ENCODE data around the gene FBXO44. TPM values are rescaled to one million over a fixed set of nuclear protein-coding genes. Genes with fewer than 3 reads are reported as not detected.

FBXO44 gene
- polyA plus RNA-seq, 1 donor from 2014 or later = 119 TPM

GRCh38 chr1:11650331-11650991, 4.2 kb upstream of the FBXO44 start:
- no peaks in the 10 kb centered on the region for H3K79me2 ChIP-seq (replicated peaks; ENCODE audit: insufficient read depth, low read length)
- H3K27me3 ChIP-seq (ENCODE audit: insufficient read depth, low read depth, low read length) = no peaks in the 10 kb centered on the region
- H3K4me2 ChIP-seq (ENCODE audit: low read length) = no peak overlapping the region
- H3K4me3 ChIP-seq (ENCODE audit: low read length) = no peak overlapping the region
- TF ChIP-seq MXI1 (conservative IDR thresholded peaks at IDR 0.05; ENCODE audit: poor library complexity, severe bottlenecking) = no peak
- no peak for TF ChIP-seq EZH2 (IDR thresholded peaks at IDR 0.05; ENCODE audit: borderline replicate concordance, insufficient read depth, low read length, poor library complexity, severe bottlenecking)
- TF ChIP-seq TAF1 (IDR thresholded peaks at IDR 0.05; ENCODE audit: low read depth) = no peak
- no peak for TF ChIP-seq REST (IDR thresholded peaks at IDR 0.05; ENCODE audit: borderline replicate concordance)
- peak; percentile 49 for TF ChIP-seq CTCF (IDR thresholded peaks at IDR 0.05; ENCODE audit: poor library complexity, severe bottlenecking)
- peak; percentile 43 for TF ChIP-seq RAD21 (conservative IDR thresholded peaks at IDR 0.05)
- TF ChIP-seq POLR2AphosphoS5 (IDR thresholded peaks at IDR 0.05) = no peak
- peak; percentile 41 for TF ChIP-seq SMC3 (conservative IDR thresholded peaks at IDR 0.05; ENCODE audit: poor library complexity)
- TF ChIP-seq EP300 (conservative IDR thresholded peaks at IDR 0.05; ENCODE audit: poor library complexity, severe bottlenecking) = no peak
- H2AFZ ChIP-seq (ENCODE audit: low read depth, low read length) = no peak overlapping the region
- no peaks in the 10 kb centered on the region for H3K9me2 ChIP-seq (ENCODE audit: insufficient read depth, low read length)
- H3K27ac ChIP-seq (ENCODE audit: low read length) = no peak overlapping the region
- no peaks in the 10 kb centered on the region for H4K20me1 ChIP-seq (ENCODE audit: insufficient read depth)
- H3K36me3 ChIP-seq (ENCODE audit: insufficient read depth, low read length) = no peaks in the 10 kb centered on the region
- H3K9ac ChIP-seq (ENCODE audit: low read length) = no peak overlapping the region
- H3F3A ChIP-seq (ENCODE audit: insufficient read depth, low read length, poor library complexity, severe bottlenecking) = no peaks in the 10 kb centered on the region
- no peaks in the 10 kb centered on the region for H3K9me3 ChIP-seq (ENCODE audit: low read length)

- no peaks in the 10 kb centered on the region for H3K79me2 ChIP-seq (replicated peaks; ENCODE audit: insufficient read depth, low read length)
- H3K36me3 ChIP-seq (ENCODE audit: insufficient read depth, low read length) = no peaks in the 10 kb centered on the region
- no peaks in the 10 kb centered on the region for H3K9me3 ChIP-seq (ENCODE audit: low read length)
- no peaks in the 10 kb centered on the region for H3K27me3 ChIP-seq (ENCODE audit: insufficient read depth, low read depth, low read length)
- no peak overlapping the region for H3K4me3 ChIP-seq (ENCODE audit: low read length)
- no peak overlapping the region for H3K27ac ChIP-seq (ENCODE audit: low read length)
- H3K9me2 ChIP-seq (ENCODE audit: insufficient read depth, low read length) = no peaks in the 10 kb centered on the region
- H4K20me1 ChIP-seq (ENCODE audit: insufficient read depth) = no peaks in the 10 kb centered on the region
- no peak overlapping the region for H3K9ac ChIP-seq (ENCODE audit: low read length)
- H3F3A ChIP-seq (ENCODE audit: insufficient read depth, low read length, poor library complexity, severe bottlenecking) = no peaks in the 10 kb centered on the region
- no peak overlapping the region for H3K4me2 ChIP-seq (ENCODE audit: low read length)
- H2AFZ ChIP-seq (ENCODE audit: low read depth, low read length) = no peak overlapping the region
- TF ChIP-seq CTCF (IDR thresholded peaks at IDR 0.05; ENCODE audit: poor library complexity, severe bottlenecking) (no peak), MXI1 (conservative IDR thresholded peaks at IDR 0.05; ENCODE audit: poor library complexity, severe bottlenecking) (no peak), POLR2AphosphoS5 (IDR thresholded peaks at IDR 0.05) (no peak), EZH2 (IDR thresholded peaks at IDR 0.05; ENCODE audit: borderline replicate concordance, insufficient read depth, low read length, poor library complexity, severe bottlenecking) (no peak), REST (IDR thresholded peaks at IDR 0.05; ENCODE audit: borderline replicate concordance) (no peak), EP300 (conservative IDR thresholded peaks at IDR 0.05; ENCODE audit: poor library complexity, severe bottlenecking) (no peak), TAF1 (IDR thresholded peaks at IDR 0.05; ENCODE audit: low read depth) (no peak), RAD21 (conservative IDR thresholded peaks at IDR 0.05) (no peak), SMC3 (conservative IDR thresholded peaks at IDR 0.05; ENCODE audit: poor library complexity) (no peak)
Measured at GRCh38 chr1:11651017-11651416, 3.7 kb upstream of the FBXO44 start.
